ENCODE results near the gene PRKD1. TPM values are rescaled to one million over a fixed set of nuclear protein-coding genes. Genes with fewer than 3 reads are reported as not detected.

PRKD1 gene
- total and polyA plus RNA-seq, 2 donors (not counting 1 experiment from before 2014, with no cell fraction given) = 20.1 to 26.2 TPM

GRCh38 chr14:29822430-29822709 is 105.3 kb downstream of the PRKD1 start:
- peak in 1 of 2 donors; percentile 24 for DNase-seq (ENCODE audit: low read depth in 2 of 2)
- Histone ChIP-seq H3K4me3 (replicated peaks in 1 of 4; ENCODE audit: control extremely low read depth in 1 of 4, insufficient read depth in 1 of 4, low read depth in 3 of 4, low read length in 4 of 4) (no peak overlapping the region), H3K9me3 (ENCODE audit: control insufficient read depth, insufficient read depth, low read depth, low read length) (no peaks in the 10 kb centered on the region), H3K36me3 (ENCODE audit: control insufficient read depth, insufficient read depth, low read length) (no peaks in the 10 kb centered on the region), H3K27ac (ENCODE audit: insufficient read depth, low read length) (no peak overlapping the region), H3K4me1 (ENCODE audit: control insufficient read depth, extremely low read depth, insufficient read depth, low read length) (no peaks in the 10 kb centered on the region), H3K4me2 (ENCODE audit: extremely low read depth, insufficient read depth, low read length) (no peak overlapping the region), H3K27me3 (ENCODE audit: control insufficient read depth, insufficient read depth, low read length) (no peaks in the 10 kb centered on the region), H3K9ac (ENCODE audit: insufficient read depth, low read length) (no peak overlapping the region), H4K20me1 (ENCODE audit: control insufficient read depth, extremely low read depth, insufficient read depth, low read length) (no peaks in the 10 kb centered on the region), H3K79me2 (ENCODE audit: control insufficient read depth, insufficient read depth, low read length) (no peaks in the 10 kb centered on the region), H2AFZ (ENCODE audit: low read length) (no peak overlapping the region)
- TF ChIP-seq CTCF (conservative IDR thresholded peaks at IDR 0.05 in 1 of 2, IDR thresholded peaks at IDR 0.05 in 1 of 2; ENCODE audit: low read depth in 1 of 2, low read length in 2 of 2) (no peak), EZH2 (IDR thresholded peaks at IDR 0.05; ENCODE audit: low read length, missing control alignments) (no peak)

GRCh38 chr14:29821661-29822429 is 105.8 kb downstream of the PRKD1 start:
- Histone ChIP-seq H3K4me1 (ENCODE audit: control insufficient read depth, extremely low read depth, insufficient read depth, low read length) (no peaks in the 10 kb centered on the region), H3K4me3 (replicated peaks in 1 of 4; ENCODE audit: control extremely low read depth in 1 of 4, insufficient read depth in 1 of 4, low read depth in 3 of 4, low read length in 4 of 4) (no peak overlapping the region), H3K27ac (ENCODE audit: insufficient read depth, low read length) (no peak overlapping the region), H4K20me1 (ENCODE audit: control insufficient read depth, extremely low read depth, insufficient read depth, low read length) (no peaks in the 10 kb centered on the region), H3K27me3 (ENCODE audit: control insufficient read depth, insufficient read depth, low read length) (no peaks in the 10 kb centered on the region), H3K9me3 (ENCODE audit: control insufficient read depth, insufficient read depth, low read depth, low read length) (no peaks in the 10 kb centered on the region), H2AFZ (ENCODE audit: low read length) (no peak overlapping the region), H3K36me3 (ENCODE audit: control insufficient read depth, insufficient read depth, low read length) (no peaks in the 10 kb centered on the region), H3K4me2 (ENCODE audit: extremely low read depth, insufficient read depth, low read length) (no peak overlapping the region), H3K9ac (ENCODE audit: insufficient read depth, low read length) (no peak overlapping the region), H3K79me2 (ENCODE audit: control insufficient read depth, insufficient read depth, low read length) (no peaks in the 10 kb centered on the region)
- no peak for DNase-seq (ENCODE audit: low read depth in 2 of 2)
- no peak for TF ChIP-seq CTCF (conservative IDR thresholded peaks at IDR 0.05 in 1 of 2, IDR thresholded peaks at IDR 0.05 in 1 of 2; ENCODE audit: low read depth in 1 of 2, low read length in 2 of 2)
- no peak for TF ChIP-seq EZH2 (IDR thresholded peaks at IDR 0.05; ENCODE audit: low read length, missing control alignments)

GRCh38 chr14:29821242-29821641 is 106.4 kb downstream of the PRKD1 start:
- Histone ChIP-seq H3K9ac (ENCODE audit: insufficient read depth, low read length) (no peak overlapping the region), H3K4me2 (ENCODE audit: extremely low read depth, insufficient read depth, low read length) (no peak overlapping the region), H3K27me3 (ENCODE audit: control insufficient read depth, insufficient read depth, low read length) (no peaks in the 10 kb centered on the region), H2AFZ (ENCODE audit: low read length) (no peak overlapping the region), H3K79me2 (ENCODE audit: control insufficient read depth, insufficient read depth, low read length) (no peaks in the 10 kb centered on the region), H3K4me1 (ENCODE audit: control insufficient read depth, extremely low read depth, insufficient read depth, low read length) (no peaks in the 10 kb centered on the region), H3K36me3 (ENCODE audit: control insufficient read depth, insufficient read depth, low read length) (no peaks in the 10 kb centered on the region), H3K27ac (ENCODE audit: insufficient read depth, low read length) (no peak overlapping the region), H3K9me3 (ENCODE audit: control insufficient read depth, insufficient read depth, low read depth, low read length) (no peaks in the 10 kb centered on the region), H3K4me3 (replicated peaks in 1 of 4; ENCODE audit: control extremely low read depth in 1 of 4, insufficient read depth in 1 of 4, low read depth in 3 of 4, low read length in 4 of 4) (no peak overlapping the region), H4K20me1 (ENCODE audit: control insufficient read depth, extremely low read depth, insufficient read depth, low read length) (no peaks in the 10 kb centered on the region)
- DNase-seq (ENCODE audit: low read depth in 2 of 2) = peak in 1 of 2 donors; percentile 19
- no peak for TF ChIP-seq CTCF (conservative IDR thresholded peaks at IDR 0.05 in 1 of 2, IDR thresholded peaks at IDR 0.05 in 1 of 2; ENCODE audit: low read depth in 1 of 2, low read length in 2 of 2)
- no peak for TF ChIP-seq EZH2 (IDR thresholded peaks at IDR 0.05; ENCODE audit: low read length, missing control alignments)
